ENCODE data around the gene KLHDC1. TPM values are rescaled to one million over a fixed set of nuclear protein-coding genes. Genes with fewer than 3 reads are reported as not detected.

The KLHDC1 gene, protein sequence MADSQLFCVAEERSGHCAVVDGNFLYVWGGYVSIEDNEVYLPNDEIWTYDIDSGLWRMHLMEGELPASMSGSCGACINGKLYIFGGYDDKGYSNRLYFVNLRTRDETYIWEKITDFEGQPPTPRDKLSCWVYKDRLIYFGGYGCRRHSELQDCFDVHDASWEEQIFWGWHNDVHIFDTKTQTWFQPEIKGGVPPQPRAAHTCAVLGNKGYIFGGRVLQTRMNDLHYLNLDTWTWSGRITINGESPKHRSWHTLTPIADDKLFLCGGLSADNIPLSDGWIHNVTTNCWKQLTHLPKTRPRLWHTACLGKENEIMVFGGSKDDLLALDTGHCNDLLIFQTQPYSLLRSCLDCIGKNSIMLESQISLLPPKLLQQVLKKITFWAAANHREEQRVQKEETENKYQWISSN
- total RNA-seq (1 to 10 TPM; 1.9 to 4.1 TPM), polyA plus RNA-seq (1 to 10 TPM in 1 of 2 donors, under 1 TPM in 1; 0.36 to 3.2 TPM)

- under 1% methylated on average over 88 of the region's 88 CpGs for WGBS
- Histone ChIP-seq H3K9me3 (ENCODE audit: control insufficient read depth in 4 of 4, low read length in 3 of 4) (no peaks in the 10 kb centered on the region), H3K36me3 (ENCODE audit: control insufficient read depth in 4 of 4, insufficient read depth in 3 of 4, low read depth in 1 of 4, low read length in 3 of 4) (no peaks in the 10 kb centered on the region), H3K4me3 (ENCODE audit: low read depth in 1 of 3, low read length in 3 of 3) (peak within 1 kb of the TSS; percentile 69 to 93 (median 87)), H3K4me1 (ENCODE audit: control insufficient read depth in 4 of 4, insufficient read depth in 4 of 4, low read length in 3 of 4) (peaks cover 0 to 20% (median 7%) of the 10 kb centered on the region in 4 donors), H3K27me3 (ENCODE audit: control insufficient read depth in 4 of 4, insufficient read depth in 4 of 4, low read length in 3 of 4) (no peaks in the 10 kb centered on the region), H3K27ac (ENCODE audit: low read depth in 1 of 2, low read length in 2 of 2) (peak within 1 kb of the TSS; percentile 93 to 97), H3K9ac (ENCODE audit: low read depth in 1 of 2, low read length in 2 of 2) (peak within 1 kb of the TSS; percentile 65 to 83)
- peak; percentile 74 for DNase-seq (ENCODE audit: low spot score)
- TF ChIP-seq YY1 (IDR thresholded peaks at IDR 0.05) (peak; percentile 12), CTCF (IDR thresholded peaks at IDR 0.05; ENCODE audit: low read depth, low read length, missing input control) (no peak), SP1 (IDR thresholded peaks at IDR 0.05) (peak; percentile 21), GABPA (IDR thresholded peaks at IDR 0.05 in 1 of 2, conservative IDR thresholded peaks at IDR 0.05 in 1 of 2) (no peak), TAF1 (conservative IDR thresholded peaks at IDR 0.05) (peak; percentile 38), RXRA (IDR thresholded peaks at IDR 0.05) (peak; percentile 11 to 18), RAD21 (IDR thresholded peaks at IDR 0.05) (peak in 1 of 2 donors; percentile 10)
- TF ChIP-seq, protein P1, sequence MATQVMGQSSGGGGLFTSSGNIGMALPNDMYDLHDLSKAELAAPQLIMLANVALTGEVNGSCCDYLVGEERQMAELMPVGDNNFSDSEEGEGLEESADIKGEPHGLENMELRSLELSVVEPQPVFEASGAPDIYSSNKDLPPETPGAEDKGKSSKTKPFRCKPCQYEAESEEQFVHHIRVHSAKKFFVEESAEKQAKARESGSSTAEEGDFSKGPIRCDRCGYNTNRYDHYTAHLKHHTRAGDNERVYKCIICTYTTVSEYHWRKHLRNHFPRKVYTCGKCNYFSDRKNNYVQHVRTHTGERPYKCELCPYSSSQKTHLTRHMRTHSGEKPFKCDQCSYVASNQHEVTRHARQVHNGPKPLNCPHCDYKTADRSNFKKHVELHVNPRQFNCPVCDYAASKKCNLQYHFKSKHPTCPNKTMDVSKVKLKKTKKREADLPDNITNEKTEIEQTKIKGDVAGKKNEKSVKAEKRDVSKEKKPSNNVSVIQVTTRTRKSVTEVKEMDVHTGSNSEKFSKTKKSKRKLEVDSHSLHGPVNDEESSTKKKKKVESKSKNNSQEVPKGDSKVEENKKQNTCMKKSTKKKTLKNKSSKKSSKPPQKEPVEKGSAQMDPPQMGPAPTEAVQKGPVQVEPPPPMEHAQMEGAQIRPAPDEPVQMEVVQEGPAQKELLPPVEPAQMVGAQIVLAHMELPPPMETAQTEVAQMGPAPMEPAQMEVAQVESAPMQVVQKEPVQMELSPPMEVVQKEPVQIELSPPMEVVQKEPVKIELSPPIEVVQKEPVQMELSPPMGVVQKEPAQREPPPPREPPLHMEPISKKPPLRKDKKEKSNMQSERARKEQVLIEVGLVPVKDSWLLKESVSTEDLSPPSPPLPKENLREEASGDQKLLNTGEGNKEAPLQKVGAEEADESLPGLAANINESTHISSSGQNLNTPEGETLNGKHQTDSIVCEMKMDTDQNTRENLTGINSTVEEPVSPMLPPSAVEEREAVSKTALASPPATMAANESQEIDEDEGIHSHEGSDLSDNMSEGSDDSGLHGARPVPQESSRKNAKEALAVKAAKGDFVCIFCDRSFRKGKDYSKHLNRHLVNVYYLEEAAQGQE (IDR thresholded peaks at IDR 0.05) = peak; percentile 9
These were observed at the start of gene KLHDC1 for GRCh38 chr14:49692811-49693734. KLHDC1 (plus strand) TSS chr14:49693120; CDS start chr14:49693195, 75 bp downstream.

DNA sequence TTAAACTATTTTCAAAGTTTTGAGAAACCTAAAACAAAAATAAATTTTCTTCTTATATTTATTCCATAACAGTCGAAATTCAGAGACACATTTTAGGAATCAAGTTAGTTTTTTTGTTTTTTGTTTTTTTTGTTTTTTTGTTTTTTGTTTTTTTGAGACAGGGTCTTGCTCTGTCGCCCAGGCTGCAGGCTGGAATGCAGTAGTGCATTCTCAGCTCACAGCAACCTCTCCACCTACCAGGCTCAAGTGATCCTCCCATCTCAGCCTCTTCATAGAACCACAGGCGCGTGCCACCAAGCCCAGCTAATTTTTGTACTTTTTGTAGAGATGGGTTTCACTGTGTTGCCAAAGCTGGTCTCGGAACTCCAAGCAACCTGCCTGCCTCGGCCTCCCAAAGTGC, 39.4 kb upstream of the KLHDC1 start:
- Histone ChIP-seq H3K4me1 (ENCODE audit: control insufficient read depth in 4 of 4, insufficient read depth in 4 of 4, low read length in 3 of 4) (peaks cover 0 to 3% (median 0%) of the 10 kb centered on the region in 4 donors), H3K4me3 (ENCODE audit: low read depth in 1 of 3, low read length in 3 of 3) (no peak overlapping the region), H3K27me3 (ENCODE audit: control insufficient read depth in 4 of 4, insufficient read depth in 4 of 4, low read length in 3 of 4) (no peaks in the 10 kb centered on the region), H3K9ac (ENCODE audit: low read depth in 1 of 2, low read length in 2 of 2) (no peak overlapping the region), H3K27ac (ENCODE audit: low read depth in 1 of 2, low read length in 2 of 2) (no peak overlapping the region), H3K36me3 (ENCODE audit: control insufficient read depth in 4 of 4, insufficient read depth in 3 of 4, low read depth in 1 of 4, low read length in 3 of 4) (peaks cover 0 to 2% (median 0%) of the 10 kb centered on the region in 4 donors), H3K9me3 (ENCODE audit: control insufficient read depth in 4 of 4, low read length in 3 of 4) (no peaks in the 10 kb centered on the region)
- no peak for DNase-seq (ENCODE audit: low spot score)
- 98% methylated on average over 6 of the region's 6 CpGs for WGBS
- no peak for TF ChIP-seq FOXA1 (IDR thresholded peaks at IDR 0.05)
- TF ChIP-seq, protein P1 (IDR thresholded peaks at IDR 0.05) = no peak
- TF ChIP-seq RAD21 (IDR thresholded peaks at IDR 0.05) = no peak
- TF ChIP-seq EGR1 (IDR thresholded peaks at IDR 0.05; ENCODE audit: low read depth in 2 of 2) = no peak
- TF ChIP-seq TAF1 (conservative IDR thresholded peaks at IDR 0.05) = no peak
- TF ChIP-seq HNF4G (IDR thresholded peaks at IDR 0.05) = no peak
- no peak for TF ChIP-seq YY1 (IDR thresholded peaks at IDR 0.05)
- TF ChIP-seq HNF4A (conservative IDR thresholded peaks at IDR 0.05) = no peak
- TF ChIP-seq FOXA2 (IDR thresholded peaks at IDR 0.05) = no peak
- TF ChIP-seq JUND (IDR thresholded peaks at IDR 0.05) = no peak
- no peak for TF ChIP-seq GABPA (IDR thresholded peaks at IDR 0.05 in 1 of 2, conservative IDR thresholded peaks at IDR 0.05 in 1 of 2)
- TF ChIP-seq ATF3 (IDR thresholded peaks at IDR 0.05) = no peak
- TF ChIP-seq, protein P2, sequence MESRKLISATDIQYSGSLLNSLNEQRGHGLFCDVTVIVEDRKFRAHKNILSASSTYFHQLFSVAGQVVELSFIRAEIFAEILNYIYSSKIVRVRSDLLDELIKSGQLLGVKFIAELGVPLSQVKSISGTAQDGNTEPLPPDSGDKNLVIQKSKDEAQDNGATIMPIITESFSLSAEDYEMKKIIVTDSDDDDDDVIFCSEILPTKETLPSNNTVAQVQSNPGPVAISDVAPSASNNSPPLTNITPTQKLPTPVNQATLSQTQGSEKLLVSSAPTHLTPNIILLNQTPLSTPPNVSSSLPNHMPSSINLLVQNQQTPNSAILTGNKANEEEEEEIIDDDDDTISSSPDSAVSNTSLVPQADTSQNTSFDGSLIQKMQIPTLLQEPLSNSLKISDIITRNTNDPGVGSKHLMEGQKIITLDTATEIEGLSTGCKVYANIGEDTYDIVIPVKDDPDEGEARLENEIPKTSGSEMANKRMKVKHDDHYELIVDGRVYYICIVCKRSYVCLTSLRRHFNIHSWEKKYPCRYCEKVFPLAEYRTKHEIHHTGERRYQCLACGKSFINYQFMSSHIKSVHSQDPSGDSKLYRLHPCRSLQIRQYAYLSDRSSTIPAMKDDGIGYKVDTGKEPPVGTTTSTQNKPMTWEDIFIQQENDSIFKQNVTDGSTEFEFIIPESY (IDR thresholded peaks at IDR 0.05) = no peak

All from liver (tissue), 9 donors.